NB4 (cell line): Measurements from ENCODE around the gene VAMP2.

Experiments
- POLR2A ChIP-seq: IDR thresholded peaks from 2 replicates; pipeline ENCODE4 v1.6.1; 2011; ENCODE audit warnings: mild to moderate bottlenecking; ENCODE audit not compliant: insufficient read length; ENCODE audit errors: extremely low read depth
- TF ChIP-seq, protein P1 (sequence below): IDR thresholded peaks from 2 replicates; pipeline ENCODE4 v1.6.1; 2011; ENCODE audit warnings: low read depth, low read length
- TF ChIP-seq, protein P2 (sequence below): IDR thresholded peaks from one replicate; pipeline ENCODE4 v1.5.1; 2012; ENCODE audit warnings: low read depth, low read length

DNA sequence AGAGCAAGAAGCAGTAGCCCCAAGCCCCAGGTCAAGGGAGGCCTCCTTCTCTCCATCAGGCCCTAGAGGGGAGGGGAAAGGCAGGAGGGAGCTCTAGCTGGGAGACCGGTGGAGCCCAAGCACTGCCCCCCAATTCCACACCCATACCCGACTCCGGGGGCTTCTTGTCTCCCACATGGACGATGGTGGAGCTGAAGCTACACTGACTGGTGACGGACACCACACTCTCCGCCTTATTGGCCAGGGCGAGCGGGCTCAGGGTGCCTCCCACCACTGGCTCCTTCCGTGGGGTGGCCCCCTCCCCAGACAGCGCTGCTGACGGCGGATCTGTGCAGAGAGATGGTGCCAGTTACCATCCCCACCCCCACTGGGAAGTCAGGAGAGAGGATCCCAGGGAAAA lies 16.9 kb downstream of the VAMP2 start:
- TF ChIP-seq, protein P1, sequence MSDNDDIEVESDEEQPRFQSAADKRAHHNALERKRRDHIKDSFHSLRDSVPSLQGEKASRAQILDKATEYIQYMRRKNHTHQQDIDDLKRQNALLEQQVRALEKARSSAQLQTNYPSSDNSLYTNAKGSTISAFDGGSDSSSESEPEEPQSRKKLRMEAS = no peak
- TF ChIP-seq, protein P2, sequence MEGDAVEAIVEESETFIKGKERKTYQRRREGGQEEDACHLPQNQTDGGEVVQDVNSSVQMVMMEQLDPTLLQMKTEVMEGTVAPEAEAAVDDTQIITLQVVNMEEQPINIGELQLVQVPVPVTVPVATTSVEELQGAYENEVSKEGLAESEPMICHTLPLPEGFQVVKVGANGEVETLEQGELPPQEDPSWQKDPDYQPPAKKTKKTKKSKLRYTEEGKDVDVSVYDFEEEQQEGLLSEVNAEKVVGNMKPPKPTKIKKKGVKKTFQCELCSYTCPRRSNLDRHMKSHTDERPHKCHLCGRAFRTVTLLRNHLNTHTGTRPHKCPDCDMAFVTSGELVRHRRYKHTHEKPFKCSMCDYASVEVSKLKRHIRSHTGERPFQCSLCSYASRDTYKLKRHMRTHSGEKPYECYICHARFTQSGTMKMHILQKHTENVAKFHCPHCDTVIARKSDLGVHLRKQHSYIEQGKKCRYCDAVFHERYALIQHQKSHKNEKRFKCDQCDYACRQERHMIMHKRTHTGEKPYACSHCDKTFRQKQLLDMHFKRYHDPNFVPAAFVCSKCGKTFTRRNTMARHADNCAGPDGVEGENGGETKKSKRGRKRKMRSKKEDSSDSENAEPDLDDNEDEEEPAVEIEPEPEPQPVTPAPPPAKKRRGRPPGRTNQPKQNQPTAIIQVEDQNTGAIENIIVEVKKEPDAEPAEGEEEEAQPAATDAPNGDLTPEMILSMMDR = no peak
- TF ChIP-seq POLR2A = no peak
